ENCODE results near the gene C1QTNF8. TPM values are rescaled to one million over a fixed set of nuclear protein-coding genes. Genes with fewer than 3 reads are reported as not detected.

The C1QTNF8 gene
- total and polyA plus RNA-seq, 2 experiments from 2014 or later: 0.15 TPM; not detected in 1

- Histone ChIP-seq H3K4me3 (no peak overlapping the region), H3K27ac (no peak overlapping the region), H3K36me3 (no peaks in the 10 kb centered on the region), H3K9me3 (ENCODE audit: low read depth) (no peaks in the 10 kb centered on the region), H3K27me3 (peaks cover 3% of the 10 kb centered on the region), H3K4me1 (ENCODE audit: low read depth) (peaks cover 33% of the 10 kb centered on the region)
- TF ChIP-seq CTCF (IDR thresholded peaks at IDR 0.05; ENCODE audit: low read depth, low read length): no peak
- peak in 1 of 2 donors; percentile 32 for DNase-seq (ENCODE audit: low read depth in 1 of 2, low spot score in 1 of 2)
Measured at GRCh38 chr16:1098266-1098991, 2.4 kb upstream of the C1QTNF8 start.

GRCh38 chr16:1097800-1098199 lies 1.8 kb upstream of the C1QTNF8 start:
- no peak for DNase-seq (ENCODE audit: low read depth in 1 of 2, low spot score in 1 of 2)

GRCh38 chr16:1097156-1097555 lies 1.1 kb upstream of the C1QTNF8 start:
- Histone ChIP-seq H3K27ac (no peak overlapping the region), H3K4me3 (no peak overlapping the region), H3K36me3 (no peaks in the 10 kb centered on the region), H3K27me3 (no peaks in the 10 kb centered on the region), H3K9me3 (ENCODE audit: low read depth) (no peaks in the 10 kb centered on the region), H3K4me1 (ENCODE audit: low read depth) (peaks cover 28% of the 10 kb centered on the region)
- no peak for DNase-seq (ENCODE audit: low read depth in 1 of 2, low spot score in 1 of 2)
- TF ChIP-seq CTCF (IDR thresholded peaks at IDR 0.05; ENCODE audit: low read depth, low read length): no peak

More at GRCh38 chr16:1097800-1098199, 1.8 kb upstream of the C1QTNF8 start:
- Histone ChIP-seq H3K4me3 (no peak overlapping the region), H3K27me3 (no peaks in the 10 kb centered on the region), H3K36me3 (no peaks in the 10 kb centered on the region), H3K4me1 (ENCODE audit: low read depth) (peaks cover 28% of the 10 kb centered on the region), H3K27ac (no peak overlapping the region), H3K9me3 (ENCODE audit: low read depth) (no peaks in the 10 kb centered on the region)
- no peak for TF ChIP-seq CTCF (IDR thresholded peaks at IDR 0.05; ENCODE audit: low read depth, low read length)

- Histone ChIP-seq H3K4me3 (no peak overlapping the region), H3K9me3 (ENCODE audit: low read depth) (no peaks in the 10 kb centered on the region), H3K36me3 (no peaks in the 10 kb centered on the region), H3K27me3 (no peaks in the 10 kb centered on the region), H3K27ac (no peak overlapping the region), H3K4me1 (ENCODE audit: low read depth) (peaks cover 40% of the 10 kb centered on the region)
- no peak for TF ChIP-seq CTCF (IDR thresholded peaks at IDR 0.05; ENCODE audit: low read depth, low read length)
- DNase-seq (ENCODE audit: low read depth in 1 of 2, low spot score in 1 of 2): no peak
Measured at GRCh38 chr16:1095450-1096168, 435 bp downstream of the C1QTNF8 start.

GRCh38 chr16:1094601-1095449 lies 1.2 kb downstream of the C1QTNF8 start:
- Histone ChIP-seq H3K36me3 (no peaks in the 10 kb centered on the region), H3K9me3 (ENCODE audit: low read depth) (no peaks in the 10 kb centered on the region), H3K4me3 (no peak overlapping the region), H3K4me1 (ENCODE audit: low read depth) (peaks cover 48% of the 10 kb centered on the region), H3K27me3 (no peaks in the 10 kb centered on the region), H3K27ac (no peak overlapping the region)
- no peak for DNase-seq (ENCODE audit: low read depth in 1 of 2, low spot score in 1 of 2)
- no peak for TF ChIP-seq CTCF (IDR thresholded peaks at IDR 0.05; ENCODE audit: low read depth, low read length)

Measured in cardiac muscle cell (in vitro differentiated cells and primary cell).